Body of pancreas (tissue), 4 donors: ENCODE results near the gene CACNA1C. TPM values are rescaled to one million over a fixed set of nuclear protein-coding genes. Genes with fewer than 3 reads are reported as not detected.
A peak's percentile ranks its signal among the peaks of the same experiment; 100 is the strongest.

Source experiments
- ATAC-seq: fragments of 150-250 bp; one replicate; pipeline ENCODE4 v1.9.1; 2016
- DNase-seq, 4 donors: peaks; one replicate each; pipeline ENCODE4 v3.0.0-alpha.2; 2019
- H3K27ac ChIP-seq, 4 donors: fragments of 200-600 bp; sonication (generic); 1 replicate in 3 of 4; 2 replicates in 1 of 4; pipeline versions ENCODE4 v1.5.1 to v1.6.1; 2016 to 2019; ENCODE audit warnings: mild to moderate bottlenecking in 1 of 4, mixed read lengths in 1 of 4, moderate library complexity in 1 of 4
- H3K27me3 ChIP-seq, 2 donors: fragments of 200-600 bp; sonication (generic); one replicate each; pipeline ENCODE4 v1.6.0; 2016; ENCODE audit warnings: mild to moderate bottlenecking in 1 of 2
- H3K36me3 ChIP-seq, 2 donors: fragments of 200-600 bp; sonication (generic); replicated peaks in 1 of 2; 2 replicates each; pipeline ENCODE4 v1.5.1; 2016; ENCODE audit warnings: low read depth in 2 of 2; ENCODE audit not compliant: insufficient read depth in 1 of 2
- H3K4me1 ChIP-seq: fragments of 200-600 bp; sonication (generic); one replicate; pipeline ENCODE4 v1.6.0; 2016
- H3K4me3 ChIP-seq, 2 donors: fragments of 200-600 bp; sonication (generic); 1 replicate in 1 of 2; 2 replicates in 1 of 2; pipeline ENCODE4 v1.5.1; 2016 to 2019
- H3K9me3 ChIP-seq, 3 donors: fragments of 200-600 bp; sonication (generic); 1 replicate in 2 of 3; 2 replicates in 1 of 3; pipeline ENCODE4 v1.5.1; 2016
- POLR2A ChIP-seq, 3 donors: fragments of 450-650 bp; IDR thresholded peaks; one replicate each; pipeline ENCODE4 v1.6.1; 2016; ENCODE audit warnings: antibody characterized with exemption in 3 of 3, mild to moderate bottlenecking in 2 of 3
- WGBS, 2 donors: methylation state at CpG; one replicate each; pipeline ENCODE4 v1.1.5; 2017; 5-methylcytosine and 5-hydroxymethylcytosine counted together
- intact Hi-C: fragments of 100-400 bp; cut with DNase I; formaldehyde crosslinking; loops from one replicate; pipeline ENCODE4 v1.15.1; 2023
- total RNA-seq, 2 donors: library from RNA; depleted of rRNA; stranded (reverse); fragments of >200 nt; gene quantifications; one replicate each; pipeline ENCODE4 v1.1.0, GENCODE V29; 2016
- TF ChIP-seq, protein P1 (sequence below), 7 experiments: fragments of 450-650 bp in 4 of 7; fragments of 200-600 bp in 3 of 7; sonication (generic) in 3 of 7; IDR thresholded peaks; one replicate each; pipeline ENCODE4 v1.5.1; 2016 to 2019; ENCODE audit warnings: antibody characterized with exemption in 7 of 7

Gene CACNA1C
- total RNA-seq, 2 donors from 2014 or later = 2.3 to 4.4 TPM

DNA sequence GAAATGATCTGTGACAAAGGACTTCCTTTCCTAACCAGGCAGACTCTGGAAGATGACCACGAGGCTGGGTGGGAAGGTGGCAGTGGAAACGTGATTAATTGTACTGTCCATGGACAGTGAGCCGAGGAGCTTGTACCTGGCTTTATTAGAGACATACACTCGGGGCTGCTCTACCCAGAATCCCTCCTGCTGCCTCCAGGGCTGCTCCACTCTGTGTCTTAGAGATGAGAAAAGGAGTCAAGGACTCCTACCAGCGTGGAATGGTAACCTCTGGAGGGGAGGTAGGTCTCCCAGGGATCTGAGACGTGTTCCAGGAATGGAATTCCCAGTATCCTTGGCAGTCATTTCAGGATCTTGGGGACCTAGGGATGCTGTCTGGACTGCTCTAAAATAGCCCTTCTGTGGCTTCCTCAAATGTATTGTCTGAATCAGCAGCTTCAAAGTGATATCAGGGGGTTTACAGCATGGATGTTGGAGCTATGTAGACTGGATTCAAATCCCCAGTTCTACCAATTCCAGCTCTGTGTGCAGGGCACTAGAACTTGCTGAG lies 237.8 kb downstream of the CACNA1C start:
- no peaks in the 10 kb centered on the region for H3K9me3 ChIP-seq
- no peaks in the 10 kb centered on the region for H3K36me3 ChIP-seq
- WGBS, 2 donors = 62 to 72% methylated on average over 6 of the region's 6 CpGs
- ATAC-seq = no peak
- no peak for TF ChIP-seq POLR2A (IDR thresholded peaks at IDR 0.05)
- TF ChIP-seq, protein P1, sequence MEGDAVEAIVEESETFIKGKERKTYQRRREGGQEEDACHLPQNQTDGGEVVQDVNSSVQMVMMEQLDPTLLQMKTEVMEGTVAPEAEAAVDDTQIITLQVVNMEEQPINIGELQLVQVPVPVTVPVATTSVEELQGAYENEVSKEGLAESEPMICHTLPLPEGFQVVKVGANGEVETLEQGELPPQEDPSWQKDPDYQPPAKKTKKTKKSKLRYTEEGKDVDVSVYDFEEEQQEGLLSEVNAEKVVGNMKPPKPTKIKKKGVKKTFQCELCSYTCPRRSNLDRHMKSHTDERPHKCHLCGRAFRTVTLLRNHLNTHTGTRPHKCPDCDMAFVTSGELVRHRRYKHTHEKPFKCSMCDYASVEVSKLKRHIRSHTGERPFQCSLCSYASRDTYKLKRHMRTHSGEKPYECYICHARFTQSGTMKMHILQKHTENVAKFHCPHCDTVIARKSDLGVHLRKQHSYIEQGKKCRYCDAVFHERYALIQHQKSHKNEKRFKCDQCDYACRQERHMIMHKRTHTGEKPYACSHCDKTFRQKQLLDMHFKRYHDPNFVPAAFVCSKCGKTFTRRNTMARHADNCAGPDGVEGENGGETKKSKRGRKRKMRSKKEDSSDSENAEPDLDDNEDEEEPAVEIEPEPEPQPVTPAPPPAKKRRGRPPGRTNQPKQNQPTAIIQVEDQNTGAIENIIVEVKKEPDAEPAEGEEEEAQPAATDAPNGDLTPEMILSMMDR (IDR thresholded peaks at IDR 0.05) = no peak
- H3K4me1 ChIP-seq = no peaks in the 10 kb centered on the region
- no peak for DNase-seq
- intact Hi-C loops = no loop called here
- H3K27ac ChIP-seq = no peak overlapping the region
- H3K27me3 ChIP-seq = no peaks in the 10 kb centered on the region
- H3K4me3 ChIP-seq = no peak overlapping the region

DNA sequence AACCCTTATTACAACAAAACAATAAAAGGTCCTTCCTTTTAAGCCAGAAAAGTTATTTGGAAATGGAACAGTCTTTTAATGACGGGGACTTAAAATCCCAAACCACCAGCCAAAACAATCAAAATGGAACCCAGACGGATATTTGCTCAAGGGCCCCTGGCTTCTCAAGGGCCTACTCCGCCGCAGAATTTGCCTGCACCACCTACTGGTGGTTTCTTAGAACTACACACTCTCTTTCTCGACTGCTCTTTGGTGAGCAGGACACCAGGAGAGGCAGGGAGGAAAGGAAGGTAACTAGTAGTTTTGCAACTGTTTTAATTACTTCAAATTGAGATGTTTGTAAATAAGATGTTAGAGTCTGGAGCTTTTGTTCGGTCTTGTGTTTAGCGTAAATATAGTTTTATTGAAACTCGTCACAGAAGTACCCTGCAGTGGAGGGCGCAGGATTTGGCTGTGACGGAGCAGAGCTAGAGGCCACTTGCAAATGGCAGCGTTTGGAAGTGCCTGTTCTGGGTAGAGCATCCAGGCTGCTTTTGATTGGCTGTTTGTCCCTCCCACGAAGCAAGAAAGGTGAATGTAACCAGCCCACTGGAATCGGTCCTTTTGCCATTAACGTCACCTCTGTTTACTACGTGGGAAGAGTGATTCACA lies 238.5 kb downstream of the CACNA1C start:
- Histone ChIP-seq H3K36me3 (no peaks in the 10 kb centered on the region), H3K27me3 (no peaks in the 10 kb centered on the region), H3K4me3 (no peak overlapping the region), H3K4me1 (no peaks in the 10 kb centered on the region), H3K9me3 (no peaks in the 10 kb centered on the region), H3K27ac (no peak overlapping the region)
- ATAC-seq = no peak
- DNase-seq = peak in 3 of 4 donors; percentile 25 to 36 (median 32)
- TF ChIP-seq, protein P1 (IDR thresholded peaks at IDR 0.05) = peak; percentile 20 to 70 (median 53)
- no peak for TF ChIP-seq POLR2A (IDR thresholded peaks at IDR 0.05)
- intact Hi-C loops = no loop called here
- 54 to 60% methylated on average over 15 of the region's 15 CpGs for WGBS, 2 donors

DNA sequence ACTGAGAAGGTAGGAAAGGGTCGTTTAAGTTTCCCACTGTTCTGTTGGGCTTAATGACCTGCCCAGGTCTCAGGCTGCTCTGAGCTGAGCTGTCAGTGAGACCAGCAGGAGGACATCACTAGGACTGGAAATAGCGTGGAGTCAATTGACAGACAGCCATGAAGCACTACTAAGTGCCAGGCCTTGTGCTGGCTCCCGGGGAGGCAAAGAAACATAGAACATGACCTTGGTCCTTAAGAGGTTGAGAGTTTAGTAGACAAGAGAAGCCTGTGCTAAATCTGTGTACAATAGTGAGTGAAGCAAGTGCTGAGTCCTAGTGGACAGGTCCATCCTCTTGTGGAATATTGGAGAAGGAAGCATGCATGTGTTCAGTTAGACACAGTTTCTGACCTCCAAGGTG lies 239.2 kb downstream of the CACNA1C start:
- intact Hi-C loops = no loop called here
- H3K4me1 ChIP-seq = no peaks in the 10 kb centered on the region
- no peak overlapping the region for H3K27ac ChIP-seq
- TF ChIP-seq POLR2A (IDR thresholded peaks at IDR 0.05) = no peak
- TF ChIP-seq, protein P1 (IDR thresholded peaks at IDR 0.05) = no peak
- H3K4me3 ChIP-seq = no peak overlapping the region
- H3K36me3 ChIP-seq = no peaks in the 10 kb centered on the region
- 51 to 59% methylated on average over 3 of the region's 3 CpGs for WGBS, 2 donors
- DNase-seq (no peak), ATAC-seq (no peak)
- no peaks in the 10 kb centered on the region for H3K9me3 ChIP-seq
- H3K27me3 ChIP-seq = no peaks in the 10 kb centered on the region

DNA sequence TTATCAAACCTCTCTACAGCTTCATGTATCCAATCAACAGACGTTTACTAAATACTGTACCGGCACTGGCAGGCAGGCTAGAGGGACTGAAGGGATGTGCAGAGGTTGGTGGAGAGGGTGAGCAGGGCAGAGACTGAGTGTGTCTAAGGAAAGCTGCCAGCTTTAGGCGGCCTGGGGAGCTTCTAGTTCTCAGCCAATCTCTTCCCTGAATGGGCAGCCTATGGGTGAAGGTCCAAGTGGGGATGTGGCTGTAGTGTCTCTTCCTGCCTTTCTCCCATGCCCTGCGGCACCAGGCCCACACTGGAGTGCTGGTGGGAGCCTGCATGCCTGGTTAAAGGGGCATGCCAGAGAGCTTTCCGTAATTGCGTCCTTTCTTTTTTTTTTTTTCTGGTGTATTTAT lies 239.8 kb downstream of the CACNA1C start:
- H3K4me1 ChIP-seq = no peaks in the 10 kb centered on the region
- H3K36me3 ChIP-seq = no peaks in the 10 kb centered on the region
- DNase-seq (no peak), ATAC-seq (no peak)
- no peaks in the 10 kb centered on the region for H3K27me3 ChIP-seq
- TF ChIP-seq, protein P1 (IDR thresholded peaks at IDR 0.05) = no peak
- TF ChIP-seq POLR2A (IDR thresholded peaks at IDR 0.05) = no peak
- H3K9me3 ChIP-seq = no peaks in the 10 kb centered on the region
- H3K27ac ChIP-seq = no peak overlapping the region
- no peak overlapping the region for H3K4me3 ChIP-seq
- intact Hi-C loops = no loop called here
- WGBS, 2 donors = 64 to 78% methylated on average over 6 of the region's 6 CpGs
